PC-3 (cell line): ENCODE measurements around the gene BSN. TPM values are rescaled to one million over a fixed set of nuclear protein-coding genes. Genes with fewer than 3 reads are reported as not detected.

Source experiments
- ATAC-seq: fragments of 200-7000 bp; cut with Tn5 transposase; 2 replicates; pipeline ENCODE4 v1.9.1; 2020; ENCODE audit warnings: mild to moderate bottlenecking, moderate library complexity
- BruUV-seq: library from RNA; stranded (reverse); fragments of 400-500 nt; replicated peaks from 2 replicates; lab custom pipeline; 2021; lab: Mats Ljungman, UMichigan
- CTCF ChIA-PET: fragments of 300-600 bp; sonication (Branson Sonifier 250); formaldehyde crosslinking; loops from one replicate; lab custom pipeline; 2022; ENCODE audit warnings: antibody characterized with exemption; lab: Charles Lee
- POLR2A ChIA-PET: fragments of 300-600 bp; sonication (Branson Sonifier 250); formaldehyde crosslinking; loops from one replicate; lab custom pipeline; 2022; ENCODE audit warnings: antibody characterized with exemption; ENCODE audit not compliant: unreplicated experiment; lab: Charles Lee
- DNase-seq: peaks from one replicate; pipeline ENCODE4 v3.0.0-alpha.2; 2015
- H2AFZ ChIP-seq: fragments of 300-600 bp; sonication (generic); 2 replicates; pipeline ENCODE4 v1.6.0; 2016; ENCODE audit warnings: antibody characterized with exemption, low read length
- H3F3A ChIP-seq: fragments of 300-600 bp; sonication (generic); one replicate; pipeline ENCODE4 v1.6.0; 2017; ENCODE audit warnings: antibody characterized with exemption, low read length, control low read depth, mild to moderate bottlenecking; ENCODE audit not compliant: unreplicated experiment
- H3K27ac ChIP-seq: fragments of 300-600 bp; sonication (generic); 2 replicates; pipeline ENCODE4 v1.5.1; 2016; ENCODE audit warnings: mild to moderate bottlenecking, low read length
- H3K27me3 ChIP-seq: fragments of 300-600 bp; sonication (generic); 2 replicates; pipeline ENCODE4 v1.6.1; 2016; ENCODE audit warnings: low read length, mixed read lengths
- H3K36me3 ChIP-seq: fragments of 300-600 bp; sonication (generic); 2 replicates; pipeline ENCODE4 v1.6.1; 2016; ENCODE audit warnings: low read depth, mixed run types, low read length, mixed read lengths
- H3K4me1 ChIP-seq: fragments of 300-600 bp; sonication (generic); 2 replicates; pipeline ENCODE4 v1.5.1; 2016; ENCODE audit warnings: low read length; ENCODE audit not compliant: insufficient read depth
- H3K4me2 ChIP-seq: fragments of 300-600 bp; sonication (generic); 2 replicates; pipeline ENCODE4 v1.6.0; 2016; ENCODE audit warnings: low read length
- H3K4me3 ChIP-seq: fragments of 300-600 bp; sonication (generic); 2 replicates; pipeline ENCODE4 v1.5.1; 2016; ENCODE audit warnings: mild to moderate bottlenecking, low read length, mixed read lengths
- H3K79me2 ChIP-seq: fragments of 300-600 bp; sonication (generic); 2 replicates; pipeline ENCODE4 v1.6.1; 2017; ENCODE audit warnings: low read length, mixed read lengths
- H3K9ac ChIP-seq: fragments of 300-600 bp; sonication (generic); 2 replicates; pipeline ENCODE4 v1.6.0; 2016; ENCODE audit warnings: mild to moderate bottlenecking, low read length
- H3K9me2 ChIP-seq: fragments of 300-600 bp; sonication (generic); replicated peaks from 2 replicates; pipeline ENCODE4 v1.6.1; 2016; ENCODE audit warnings: mixed run types, low read length, mixed read lengths
- H3K9me3 ChIP-seq: fragments of 300-600 bp; sonication (generic); 2 replicates; pipeline ENCODE4 v1.6.1; 2016; ENCODE audit warnings: low read length, mixed read lengths
- H4K20me1 ChIP-seq: fragments of 300-600 bp; sonication (generic); 2 replicates; pipeline ENCODE4 v1.6.1; 2016; ENCODE audit warnings: low read length, mixed read lengths
- EZH2 ChIP-seq: fragments of 300-600 bp; sonication (generic); IDR thresholded peaks from one replicate; pipeline ENCODE4 v1.6.1; 2017; ENCODE audit warnings: antibody characterized with exemption, mild to moderate bottlenecking, low read length; ENCODE audit not compliant: unreplicated experiment
- EZH2phosphoT487 ChIP-seq: fragments of 300-600 bp; sonication (generic); IDR thresholded peaks from 2 replicates; pipeline ENCODE4 v1.6.1; 2018; ENCODE audit warnings: mild to moderate bottlenecking, antibody characterized with exemption, low read length, borderline replicate concordance
- intact Hi-C: fragments of 100-400 bp; cut with micrococcal nuclease; formaldehyde crosslinking; loops from 2 replicates; pipeline ENCODE4 v1.9.0; 2023
- total RNA-seq: library from RNA; depleted of rRNA; stranded (reverse); fragments of >200 nt; gene quantifications from 2 replicates; pipeline ENCODE4 v1.2.3, GENCODE V29; 2014
- TF ChIP-seq, protein P1 (sequence below): fragments of 300-600 bp; sonication (generic); conservative IDR thresholded peaks from 2 replicates; pipeline ENCODE4 v1.5.1; 2017; ENCODE audit warnings: antibody characterized with exemption, low read depth, mild to moderate bottlenecking, low read length

BSN gene
- total RNA-seq, 1 experiment from 2014 or later, result 0.80 TPM

DNA sequence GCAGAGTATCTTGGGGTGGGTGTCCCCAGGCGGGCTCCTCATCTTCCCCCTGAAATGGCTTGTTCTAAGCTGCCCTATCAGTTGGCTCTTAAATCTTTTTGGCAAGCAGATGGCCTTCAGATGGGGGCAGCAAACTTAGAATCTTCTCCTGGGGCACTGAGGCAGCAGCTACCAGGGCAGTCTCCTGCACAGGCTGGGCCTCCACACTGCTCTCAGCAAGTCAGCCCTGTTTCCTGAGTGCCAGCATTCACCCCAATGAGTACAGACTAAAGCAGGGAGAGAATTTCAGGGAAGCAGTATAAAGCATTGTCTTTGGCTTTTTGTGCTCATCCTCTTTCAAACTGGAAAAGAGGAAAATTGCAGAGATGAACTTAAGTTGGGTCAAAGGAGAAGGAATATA is 68.8 kb downstream of the BSN start:
- ChIA-PET POLR2A (no interaction called here), CTCF (no interaction called here)
- Histone ChIP-seq H3K36me3 (no peaks in the 10 kb centered on the region), H3K79me2 (no peaks in the 10 kb centered on the region), H2AFZ (no peak overlapping the region), H3K9ac (no peak overlapping the region), H3K27me3 (no peaks in the 10 kb centered on the region), H3K9me3 (no peaks in the 10 kb centered on the region), H3K4me2 (no peak overlapping the region), H3K9me2 (no peaks in the 10 kb centered on the region), H3K27ac (no peak overlapping the region), H4K20me1 (no peaks in the 10 kb centered on the region), H3F3A (no peaks in the 10 kb centered on the region), H3K4me1 (no peaks in the 10 kb centered on the region), H3K4me3 (no peak overlapping the region)
- no TSS peak for BruUV-seq
- intact Hi-C loops, result no loop called here
- no peak for ATAC-seq
- no peak for DNase-seq
- TF ChIP-seq EZH2, result no peak
- TF ChIP-seq EZH2phosphoT487, result no peak
- TF ChIP-seq, protein P1, sequence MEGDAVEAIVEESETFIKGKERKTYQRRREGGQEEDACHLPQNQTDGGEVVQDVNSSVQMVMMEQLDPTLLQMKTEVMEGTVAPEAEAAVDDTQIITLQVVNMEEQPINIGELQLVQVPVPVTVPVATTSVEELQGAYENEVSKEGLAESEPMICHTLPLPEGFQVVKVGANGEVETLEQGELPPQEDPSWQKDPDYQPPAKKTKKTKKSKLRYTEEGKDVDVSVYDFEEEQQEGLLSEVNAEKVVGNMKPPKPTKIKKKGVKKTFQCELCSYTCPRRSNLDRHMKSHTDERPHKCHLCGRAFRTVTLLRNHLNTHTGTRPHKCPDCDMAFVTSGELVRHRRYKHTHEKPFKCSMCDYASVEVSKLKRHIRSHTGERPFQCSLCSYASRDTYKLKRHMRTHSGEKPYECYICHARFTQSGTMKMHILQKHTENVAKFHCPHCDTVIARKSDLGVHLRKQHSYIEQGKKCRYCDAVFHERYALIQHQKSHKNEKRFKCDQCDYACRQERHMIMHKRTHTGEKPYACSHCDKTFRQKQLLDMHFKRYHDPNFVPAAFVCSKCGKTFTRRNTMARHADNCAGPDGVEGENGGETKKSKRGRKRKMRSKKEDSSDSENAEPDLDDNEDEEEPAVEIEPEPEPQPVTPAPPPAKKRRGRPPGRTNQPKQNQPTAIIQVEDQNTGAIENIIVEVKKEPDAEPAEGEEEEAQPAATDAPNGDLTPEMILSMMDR, result no peak

DNA sequence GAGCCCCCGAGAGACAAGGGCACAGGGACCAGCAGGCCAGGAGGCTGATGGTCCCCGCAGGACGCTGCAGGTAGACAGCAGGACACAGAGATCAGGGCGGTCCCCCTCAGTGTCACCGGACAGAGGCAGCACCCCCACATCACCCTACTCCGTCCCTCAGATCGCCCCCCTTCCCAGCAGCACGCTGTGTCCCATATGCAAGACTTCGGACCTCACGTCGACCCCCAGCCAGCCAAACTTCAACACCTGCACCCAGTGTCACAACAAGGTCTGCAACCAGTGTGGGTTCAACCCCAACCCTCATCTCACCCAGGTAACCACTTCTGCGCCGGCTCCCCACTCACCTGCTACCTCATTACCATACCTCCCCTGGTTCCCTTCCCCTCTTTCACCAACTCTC is 70.8 kb downstream of the BSN start:
- H4K20me1 ChIP-seq, result no peaks in the 10 kb centered on the region
- TF ChIP-seq EZH2 (no peak), EZH2phosphoT487 (no peak)
- TF ChIP-seq, protein P1, result no peak
- no peak overlapping the region for H3K9ac ChIP-seq
- H3K4me2 ChIP-seq, result no peak overlapping the region
- no peaks in the 10 kb centered on the region for H3K9me2 ChIP-seq
- intact Hi-C loops, result no loop called here
- no TSS peak for BruUV-seq
- no peak for ATAC-seq
- H3K4me1 ChIP-seq, result 0 out of 2 replicates have a peak, but pooled peaks cover under 1% of the 10 kb centered on the region
- DNase-seq, result no peak
- ChIA-PET POLR2A (no interaction called here), CTCF (no interaction called here)
- H3K27me3 ChIP-seq, result no peaks in the 10 kb centered on the region
- H3K9me3 ChIP-seq, result no peaks in the 10 kb centered on the region
- no peak overlapping the region for H2AFZ ChIP-seq
- no peak overlapping the region for H3K27ac ChIP-seq
- no peak overlapping the region for H3K4me3 ChIP-seq
- H3K79me2 ChIP-seq, result no peaks in the 10 kb centered on the region
- no peaks in the 10 kb centered on the region for H3F3A ChIP-seq
- H3K36me3 ChIP-seq, result no peaks in the 10 kb centered on the region

DNA sequence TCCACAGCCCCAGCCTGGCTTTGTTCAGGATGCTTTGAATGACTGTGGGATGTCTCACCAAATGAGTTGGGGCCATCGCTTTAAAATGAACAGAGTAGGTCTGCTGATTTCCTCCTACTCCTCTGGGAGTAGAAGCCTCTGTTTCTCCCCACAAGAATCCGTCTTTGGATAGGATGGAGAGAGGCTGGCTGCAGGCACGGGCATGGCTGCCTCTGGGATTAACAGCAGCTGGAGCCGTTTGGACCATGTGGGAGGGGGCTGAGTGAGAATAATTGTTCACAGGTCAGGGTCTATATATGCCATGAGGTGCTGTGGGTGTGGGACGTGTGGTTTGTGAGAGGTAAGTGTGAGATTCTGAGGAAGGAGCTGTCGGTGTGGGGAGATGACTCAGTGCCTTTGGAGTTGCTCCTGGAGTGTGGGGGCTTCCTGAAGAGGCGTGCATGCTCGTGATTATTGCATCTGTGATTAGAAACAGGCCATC is 71.9 kb downstream of the BSN start:
- Histone ChIP-seq H3F3A (no peaks in the 10 kb centered on the region), H3K27ac (no peak overlapping the region), H3K4me2 (no peak overlapping the region), H3K4me3 (no peak overlapping the region), H3K4me1 (peaks cover 10% of the 10 kb centered on the region; the same call in 1 of the 2 replicates), H3K9me3 (no peaks in the 10 kb centered on the region), H3K27me3 (no peaks in the 10 kb centered on the region), H2AFZ (no peak overlapping the region), H3K79me2 (no peaks in the 10 kb centered on the region), H3K9ac (no peak overlapping the region), H3K9me2 (no peaks in the 10 kb centered on the region), H3K36me3 (no peaks in the 10 kb centered on the region), H4K20me1 (no peaks in the 10 kb centered on the region)
- POLR2A ChIA-PET, result interaction anchor here (0.6 kb wide), 1 partner anchor 97 kb away, joined by 4 read pairs; no protein-coding TSS in a partner anchor
- ATAC-seq (no peak; the same call in 1 of the 2 replicates), DNase-seq (no peak)
- TF ChIP-seq EZH2phosphoT487, result no peak
- no peak for TF ChIP-seq EZH2
- TF ChIP-seq, protein P1, result no peak
- CTCF ChIA-PET, result no interaction called here
- intact Hi-C loops, result no loop called here
- no TSS peak for BruUV-seq
